Bone marrow (tissue), 2 donors: ENCODE measurements around the gene TACSTD2.
"Not testable (repeated sequence)": the region's sequence is repeated elsewhere in the genome, so short reads cannot be mapped to it uniquely, and the experiment has no call there.

ENCODE experiments used
- DNase-seq, 2 donors: peaks; one replicate each; lab custom pipeline; 2025; lab: John Stamatoyannopoulos, UW

The TACSTD2 gene

GRCh38 chr1:58576727-58577653 is at the start of gene TACSTD2:
TSS of gene TACSTD2 (minus strand) at chr1:58577252. CDS start at chr1:58577156, 96 bp downstream.
- DNase-seq: no peak

GRCh38 chr1:58626293-58626692 is 49.2 kb upstream of the TACSTD2 start:
- no peak for DNase-seq

- not testable (repeated sequence) for DNase-seq
Measured at GRCh38 chr1:58623259-58623658, 46.2 kb upstream of the TACSTD2 start.

GRCh38 chr1:58622571-58622970 is 45.5 kb upstream of the TACSTD2 start:
- DNase-seq: no peak

GRCh38 chr1:58621391-58621790 is 44.3 kb upstream of the TACSTD2 start:
- DNase-seq: no peak

- DNase-seq: no peak
Measured at GRCh38 chr1:58620926-58621325, 43.9 kb upstream of the TACSTD2 start.

GRCh38 chr1:58620259-58620658 is 43.2 kb upstream of the TACSTD2 start:
- DNase-seq: no peak

- DNase-seq: no peak
Measured at GRCh38 chr1:58619286-58620054, 42.4 kb upstream of the TACSTD2 start.

- DNase-seq: peak in 1 of 2 donors; percentile 70
Measured at GRCh38 chr1:58618303-58618702, 41.3 kb upstream of the TACSTD2 start.

- DNase-seq: no peak
Measured at GRCh38 chr1:58611861-58612385, 34.9 kb upstream of the TACSTD2 start.

- no peak for DNase-seq
Measured at GRCh38 chr1:58608945-58609344, 31.9 kb upstream of the TACSTD2 start.

GRCh38 chr1:58608297-58608696 is 31.2 kb upstream of the TACSTD2 start:
- no peak for DNase-seq

GRCh38 chr1:58607391-58607790 is 30.3 kb upstream of the TACSTD2 start:
- no peak for DNase-seq

GRCh38 chr1:58601921-58602320 is 24.9 kb upstream of the TACSTD2 start:
- not testable (repeated sequence) for DNase-seq

- DNase-seq: no peak
Measured at GRCh38 chr1:58597996-58598395, 20.9 kb upstream of the TACSTD2 start.

GRCh38 chr1:58597076-58597475 is 20.0 kb upstream of the TACSTD2 start:
- DNase-seq: no peak

GRCh38 chr1:58596631-58597052 is 19.6 kb upstream of the TACSTD2 start:
- DNase-seq: no peak

- no peak for DNase-seq
Measured at GRCh38 chr1:58594546-58594945, 17.5 kb upstream of the TACSTD2 start.

- no peak for DNase-seq
Measured at GRCh38 chr1:58592522-58593134, 15.6 kb upstream of the TACSTD2 start.

GRCh38 chr1:58591806-58592205 is 14.8 kb upstream of the TACSTD2 start:
- no peak for DNase-seq

- DNase-seq: no peak
Measured at GRCh38 chr1:58590019-58590418, 13.0 kb upstream of the TACSTD2 start.

- no peak for DNase-seq
Measured at GRCh38 chr1:58588396-58588795, 11.3 kb upstream of the TACSTD2 start.
